HUES48 (cell line): ENCODE data around the gene TXLNA.

Experiments
- H3K27ac ChIP-seq: one replicate; pipeline ENCODE4 v1.7.0; 2013; ENCODE audit warnings: low read depth, low read length, inconsistent platforms
- H3K27me3 ChIP-seq: 2 replicates; pipeline ENCODE4 v1.6.1; 2013; ENCODE audit warnings: mild to moderate bottlenecking, low read length; ENCODE audit not compliant: control insufficient read depth, insufficient read depth
- H3K36me3 ChIP-seq: 2 replicates; pipeline ENCODE4 v1.6.1; 2013; ENCODE audit warnings: low read length; ENCODE audit not compliant: control insufficient read depth, insufficient read depth
- H3K4me1 ChIP-seq: 2 replicates; pipeline ENCODE4 v1.6.1; 2013; ENCODE audit warnings: mild to moderate bottlenecking, low read length; ENCODE audit not compliant: control insufficient read depth, insufficient read depth
- H3K4me3 ChIP-seq: 2 replicates; pipeline ENCODE4 v1.5.1; 2013; ENCODE audit warnings: mild to moderate bottlenecking, low read depth, low read length
- H3K9ac ChIP-seq: 2 replicates; pipeline ENCODE4 v1.6.1; 2013; ENCODE audit warnings: mild to moderate bottlenecking, low read depth, low read length, moderate library complexity
- H3K9me3 ChIP-seq: 2 replicates; pipeline ENCODE4 v1.6.1; 2013; ENCODE audit warnings: low read length; ENCODE audit not compliant: control insufficient read depth, insufficient read depth

Gene TXLNA

DNA sequence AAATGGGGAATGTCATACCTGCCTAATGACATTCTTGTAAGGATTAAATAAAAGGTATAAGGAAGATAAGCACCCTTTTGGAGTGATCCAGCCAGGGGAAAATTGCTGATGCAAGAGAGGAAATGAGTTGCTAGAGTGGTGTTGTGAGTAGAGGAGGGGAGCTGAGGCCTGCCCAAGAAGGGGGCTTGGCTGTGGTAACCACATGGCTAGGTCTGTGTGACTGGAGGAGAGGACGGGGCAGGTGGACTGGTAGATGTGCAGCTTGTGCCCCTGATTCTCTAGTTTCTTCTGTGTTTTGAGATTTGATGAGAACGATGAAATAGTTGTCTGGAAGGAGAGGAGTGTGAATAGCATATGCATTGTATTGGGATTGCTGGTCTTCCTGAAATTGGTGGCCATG, 6.6 kb downstream of the TXLNA start:
- Histone ChIP-seq H3K4me3 (no peak overlapping the region), H3K9ac (no peak overlapping the region), H3K36me3 (peaks cover 91% of the 10 kb centered on the region), H3K4me1 (no peaks in the 10 kb centered on the region), H3K27ac (no peak overlapping the region), H3K9me3 (no peaks in the 10 kb centered on the region), H3K27me3 (no peaks in the 10 kb centered on the region)

DNA sequence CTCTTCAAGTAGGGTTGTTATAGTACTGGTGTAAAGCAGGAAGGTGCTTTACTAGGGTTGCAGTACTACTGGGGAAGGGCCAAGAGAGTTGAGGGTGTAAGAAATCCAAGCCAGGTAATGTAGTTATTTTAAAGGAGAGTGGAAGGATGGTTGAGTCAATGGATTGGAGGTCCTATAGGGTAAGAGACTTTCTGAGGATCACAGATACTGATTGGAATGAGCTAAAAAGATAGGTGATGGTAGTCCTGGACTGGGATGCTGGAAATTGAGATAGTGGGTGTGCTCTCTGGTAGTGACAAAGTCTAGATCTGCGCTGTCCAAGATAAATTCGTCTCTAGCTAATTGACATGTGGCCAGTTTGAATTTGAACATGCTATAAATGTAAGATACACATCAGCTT, 7.0 kb downstream of the TXLNA start:
- Histone ChIP-seq H3K9ac (no peak overlapping the region; the same call in 1 of the 2 replicates), H3K27me3 (no peaks in the 10 kb centered on the region), H3K4me1 (no peaks in the 10 kb centered on the region), H3K4me3 (no peak overlapping the region), H3K36me3 (peaks cover 91% of the 10 kb centered on the region), H3K27ac (no peak overlapping the region), H3K9me3 (no peaks in the 10 kb centered on the region)

DNA sequence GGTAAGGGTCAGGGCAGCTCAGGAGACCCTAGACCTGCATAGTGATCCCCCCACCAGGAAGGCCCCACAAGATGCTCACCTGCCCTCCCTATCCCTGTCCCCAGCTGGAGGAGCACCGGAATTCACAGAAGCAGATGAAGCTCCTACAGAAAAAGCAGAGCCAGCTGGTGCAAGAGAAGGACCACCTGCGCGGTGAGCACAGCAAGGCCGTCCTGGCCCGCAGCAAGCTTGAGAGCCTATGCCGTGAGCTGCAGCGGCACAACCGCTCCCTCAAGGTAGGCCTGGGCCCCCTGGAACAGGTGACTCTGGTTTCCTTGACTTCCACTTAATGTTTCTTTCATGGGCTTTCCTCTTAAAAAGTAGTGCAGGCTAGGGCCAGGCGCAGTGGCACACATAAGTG, 8.4 kb downstream of the TXLNA start:
- Histone ChIP-seq H3K36me3 (peaks cover 91% of the 10 kb centered on the region), H3K4me3 (no peak overlapping the region), H3K9ac (no peak overlapping the region), H3K27me3 (no peaks in the 10 kb centered on the region), H3K4me1 (no peaks in the 10 kb centered on the region), H3K27ac (no peak overlapping the region), H3K9me3 (no peaks in the 10 kb centered on the region)

DNA sequence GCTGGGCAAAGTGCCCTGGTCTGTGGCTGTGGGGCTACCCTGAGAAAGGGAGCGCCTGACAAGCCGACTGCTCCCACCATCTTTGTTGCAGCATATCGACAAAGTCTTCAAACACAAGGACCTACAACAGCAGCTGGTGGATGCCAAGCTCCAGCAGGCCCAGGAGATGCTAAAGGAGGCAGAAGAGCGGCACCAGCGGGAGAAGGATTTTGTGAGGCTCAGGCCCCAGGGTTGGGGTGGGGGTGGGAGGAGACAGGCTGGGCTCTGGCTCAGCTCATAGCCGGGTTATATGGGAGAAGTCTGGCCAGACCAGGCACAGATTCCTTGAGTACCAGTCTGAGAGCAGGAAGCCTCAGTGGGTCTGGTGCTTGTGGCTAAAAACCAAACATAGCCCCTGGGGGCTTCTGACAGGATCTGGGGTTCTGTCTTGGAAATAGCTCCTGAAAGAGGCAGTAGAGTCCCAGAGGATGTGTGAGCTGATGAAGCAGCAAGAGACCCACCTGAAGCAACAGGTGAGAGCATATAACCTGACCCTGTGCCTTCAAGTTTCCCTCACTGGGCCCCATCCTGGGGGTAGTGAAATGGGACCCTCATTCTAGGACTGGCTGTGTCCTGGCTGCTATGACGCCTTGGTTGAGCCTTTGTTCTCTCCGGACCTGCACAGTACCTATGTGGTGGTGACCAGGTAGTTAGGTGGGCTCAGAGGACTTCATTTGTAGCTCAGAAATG, 12.9 kb downstream of the TXLNA start:
- peaks cover 100% of the 10 kb centered on the region for H3K36me3 ChIP-seq
- no peak overlapping the region for H3K27ac ChIP-seq
- no peak overlapping the region for H3K4me3 ChIP-seq
- no peaks in the 10 kb centered on the region for H3K4me1 ChIP-seq
- H3K9ac ChIP-seq: no peak overlapping the region
- H3K27me3 ChIP-seq: no peaks in the 10 kb centered on the region
- no peaks in the 10 kb centered on the region for H3K9me3 ChIP-seq

GRCh38 chr1:32194984-32195383, 15.5 kb downstream of the TXLNA start:
- Histone ChIP-seq H3K27me3 (no peaks in the 10 kb centered on the region), H3K36me3 (peaks cover 85% of the 10 kb centered on the region), H3K4me1 (peaks cover 16% of the 10 kb centered on the region), H3K27ac (no peak overlapping the region), H3K4me3 (no peak overlapping the region), H3K9me3 (no peaks in the 10 kb centered on the region), H3K9ac (no peak overlapping the region)

DNA sequence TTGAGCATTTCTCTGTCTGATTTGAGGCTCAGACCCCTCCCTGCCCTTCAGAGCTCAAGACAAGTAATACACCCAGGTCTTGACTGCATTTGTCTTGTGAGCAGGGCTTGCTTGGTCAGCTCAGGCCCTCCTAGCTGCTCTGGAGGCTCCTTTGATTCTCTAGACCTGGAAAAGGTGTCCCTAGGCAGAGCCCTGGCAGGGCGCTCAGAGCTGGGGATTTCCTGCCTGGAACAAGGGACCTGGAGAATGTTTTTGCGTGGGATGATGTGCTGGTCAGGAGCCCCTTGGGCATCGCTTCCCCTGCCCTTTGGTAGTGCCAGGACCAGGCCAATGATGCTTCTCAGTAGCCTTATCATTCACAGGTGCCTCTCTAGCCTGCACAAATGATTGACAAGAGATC, 16.1 kb downstream of the TXLNA start:
- H3K9me3 ChIP-seq: no peaks in the 10 kb centered on the region
- H3K27ac ChIP-seq: no peak overlapping the region
- no peaks in the 10 kb centered on the region for H3K27me3 ChIP-seq
- peaks cover 80% of the 10 kb centered on the region for H3K36me3 ChIP-seq
- H3K4me3 ChIP-seq: no peak overlapping the region
- no peak overlapping the region for H3K9ac ChIP-seq
- H3K4me1 ChIP-seq: peaks cover 18% of the 10 kb centered on the region

DNA sequence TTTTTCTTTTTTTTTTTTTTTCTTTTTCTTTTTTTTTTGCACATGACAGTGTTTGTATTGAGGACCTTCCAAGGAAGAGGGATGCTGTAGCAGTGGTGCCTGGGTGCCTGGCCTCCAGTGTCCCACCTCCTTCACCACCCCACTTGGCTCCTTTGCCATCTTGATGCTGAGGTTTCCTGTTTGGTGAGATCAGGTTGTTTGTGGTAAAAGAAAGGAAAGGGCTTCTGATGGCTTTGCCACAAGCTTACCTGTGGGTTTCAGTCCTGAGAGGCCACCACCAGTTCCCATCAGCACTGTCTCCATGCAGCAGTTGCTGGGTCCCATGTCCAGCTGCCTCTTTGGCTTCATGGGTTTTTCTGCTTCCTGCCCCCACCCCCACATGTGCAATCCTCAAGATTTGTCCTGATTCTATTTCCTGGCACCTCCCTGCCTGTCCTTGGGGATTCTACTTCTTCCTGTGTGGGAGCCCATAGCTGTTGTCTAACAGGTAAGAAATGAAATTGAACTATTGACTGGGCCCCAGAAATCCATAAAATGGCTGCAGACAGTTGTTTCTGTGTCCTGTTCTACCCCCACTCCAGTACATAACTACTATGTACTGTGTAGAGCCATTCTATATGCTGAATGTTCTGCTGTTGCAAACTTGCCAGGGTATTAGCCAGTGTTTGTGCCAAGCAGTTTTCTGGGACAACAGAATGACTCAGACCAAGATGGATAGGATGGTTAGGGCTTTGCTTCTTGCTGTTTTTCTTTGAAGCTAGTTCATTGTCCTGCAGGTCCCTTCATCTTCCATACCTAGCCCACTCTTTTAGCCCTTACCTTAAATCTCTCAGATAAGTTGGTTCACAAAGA, 16.7 kb downstream of the TXLNA start:
- no peaks in the 10 kb centered on the region for H3K9me3 ChIP-seq
- no peak overlapping the region for H3K4me3 ChIP-seq
- peaks cover 73% of the 10 kb centered on the region for H3K36me3 ChIP-seq
- H3K4me1 ChIP-seq: peaks cover 20% of the 10 kb centered on the region
- no peak overlapping the region for H3K9ac ChIP-seq
- H3K27me3 ChIP-seq: no peaks in the 10 kb centered on the region
- H3K27ac ChIP-seq: no peak overlapping the region

DNA sequence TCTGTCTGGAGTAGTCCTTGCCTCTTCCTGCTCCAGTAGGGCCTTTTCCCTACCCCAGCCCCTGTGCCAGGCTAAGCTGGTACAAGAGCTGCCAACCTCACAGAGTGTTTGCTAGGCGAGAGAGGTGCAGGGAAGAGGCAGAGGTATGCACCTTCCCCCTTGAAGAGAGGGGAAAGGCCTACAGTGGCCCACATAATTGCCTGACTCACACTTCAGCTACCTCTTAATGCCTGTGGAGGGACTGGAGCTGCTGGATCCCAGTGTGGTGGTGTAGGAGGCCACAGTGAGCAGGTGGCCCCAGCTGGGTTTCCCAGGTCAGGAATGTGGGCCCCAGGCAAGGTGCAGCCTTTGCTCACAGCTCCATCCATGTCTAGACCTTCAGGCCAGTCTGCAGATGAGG, 17.6 kb downstream of the TXLNA start:
- no peak overlapping the region for H3K9ac ChIP-seq
- no peaks in the 10 kb centered on the region for H3K9me3 ChIP-seq
- no peaks in the 10 kb centered on the region for H3K27me3 ChIP-seq
- peaks cover 26% of the 10 kb centered on the region for H3K4me1 ChIP-seq
- no peak overlapping the region for H3K4me3 ChIP-seq
- H3K36me3 ChIP-seq: peaks cover 64% of the 10 kb centered on the region
- H3K27ac ChIP-seq: no peak overlapping the region

- Histone ChIP-seq H3K36me3 (peaks cover 57% of the 10 kb centered on the region), H3K27me3 (no peaks in the 10 kb centered on the region), H3K9ac (no peak overlapping the region), H3K4me3 (no peak overlapping the region), H3K9me3 (no peaks in the 10 kb centered on the region), H3K27ac (no peak overlapping the region), H3K4me1 (peaks cover 26% of the 10 kb centered on the region)
Observed at GRCh38 chr1:32197837-32198236, 18.4 kb downstream of the TXLNA start.

DNA sequence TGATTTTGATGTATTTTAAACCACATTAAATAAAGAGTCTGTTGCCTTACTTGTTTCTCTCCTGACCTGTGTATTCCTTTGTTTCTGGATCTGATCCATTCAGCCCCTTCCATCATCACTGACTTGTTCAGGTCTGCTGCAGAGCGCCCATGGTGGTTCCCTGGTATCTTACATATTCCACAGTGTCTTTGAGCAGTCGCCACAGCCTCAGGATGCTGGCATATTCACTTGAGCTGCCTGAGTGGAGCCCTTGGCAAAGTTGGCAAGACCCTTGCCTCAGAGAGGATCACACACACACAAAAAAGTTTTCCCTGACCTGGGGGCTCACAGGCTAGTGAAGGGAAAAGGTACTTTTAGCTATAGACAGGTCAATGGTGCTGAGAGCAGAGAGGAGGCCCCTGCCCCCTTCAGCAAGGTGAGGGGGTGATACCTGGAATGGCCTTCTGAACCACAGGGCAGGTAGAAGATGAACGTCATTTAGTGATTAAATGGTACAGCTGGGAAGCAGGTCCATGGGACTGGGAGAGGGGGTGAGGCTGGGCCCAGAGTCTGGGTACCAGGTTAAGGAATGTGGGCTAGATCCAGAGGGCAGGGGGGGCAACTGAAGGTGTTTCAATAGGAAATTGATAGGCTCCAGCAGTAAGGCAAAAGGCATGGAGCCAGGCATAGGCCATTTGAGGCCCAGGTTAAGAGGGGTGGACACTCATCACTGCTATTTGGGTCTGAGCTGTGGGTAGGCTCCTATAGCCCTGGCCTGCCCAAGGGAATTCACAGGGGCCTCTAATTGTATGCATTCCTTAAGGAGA, 19.0 kb downstream of the TXLNA start:
- Histone ChIP-seq H3K9ac (no peak overlapping the region), H3K4me3 (no peak overlapping the region), H3K9me3 (no peaks in the 10 kb centered on the region), H3K27me3 (no peaks in the 10 kb centered on the region), H3K4me1 (peaks cover 26% of the 10 kb centered on the region), H3K36me3 (peaks cover 51% of the 10 kb centered on the region), H3K27ac (no peak overlapping the region)
